ENCODE results near the gene HMG20A.
"Not testable (repeated sequence)": the region's sequence is repeated elsewhere in the genome, so short reads cannot be mapped to it uniquely, and the experiment has no call there.

Gene HMG20A

GRCh38 chr15:77409259-77410156 lies 11.2 kb upstream of the HMG20A start:
- DNase-seq, result no peak

GRCh38 chr15:77410157-77410500 lies 10.6 kb upstream of the HMG20A start:
- DNase-seq, result not testable (repeated sequence)

- no peak for DNase-seq
Measured at GRCh38 chr15:77410701-77411618, 9.7 kb upstream of the HMG20A start.

GRCh38 chr15:77411619-77411976 lies 9.1 kb upstream of the HMG20A start:
- no peak for DNase-seq

- DNase-seq, result no peak
Measured at GRCh38 chr15:77412972-77413698, 7.6 kb upstream of the HMG20A start.

GRCh38 chr15:77413699-77414349 lies 6.9 kb upstream of the HMG20A start:
- DNase-seq, result no peak

GRCh38 chr15:77414789-77415442 lies 5.8 kb upstream of the HMG20A start:
- no peak for DNase-seq

- no peak for DNase-seq
Measured at GRCh38 chr15:77415450-77416147, 5.1 kb upstream of the HMG20A start.

- no peak for DNase-seq
Measured at GRCh38 chr15:77416148-77416455, 4.6 kb upstream of the HMG20A start.

GRCh38 chr15:77416954-77417353 lies 3.7 kb upstream of the HMG20A start:
- no peak for DNase-seq

- no peak for DNase-seq
Measured at GRCh38 chr15:77417602-77418001, 3.1 kb upstream of the HMG20A start.

GRCh38 chr15:77418391-77418965 lies 2.2 kb upstream of the HMG20A start:
- no peak for DNase-seq

GRCh38 chr15:77418966-77419835 lies 1.5 kb upstream of the HMG20A start:
- no peak for DNase-seq

GRCh38 chr15:77419836-77420609 lies 665 bp upstream of the HMG20A start, which contains the start of gene PEAK1:
PEAK1 (minus strand) TSS chr15:77420104; CDS start chr15:77181926, 238,178 bp downstream.
- DNase-seq, result peak; percentile 39

GRCh38 chr15:77421370-77421700 lies 647 bp downstream of the HMG20A start:
- DNase-seq, result no peak

- DNase-seq, result no peak
Measured at GRCh38 chr15:77425104-77425503, 4.4 kb downstream of the HMG20A start.

GRCh38 chr15:77426377-77426776 lies 5.7 kb downstream of the HMG20A start:
- no peak for DNase-seq

- no peak for DNase-seq
Measured at GRCh38 chr15:77426871-77427270, 6.2 kb downstream of the HMG20A start.

- no peak for DNase-seq
Measured at GRCh38 chr15:77430213-77430612, 9.5 kb downstream of the HMG20A start.
